OCI-LY1 (cell line): Measurements from ENCODE around the gene ODAD4.

Experiments
- H2AFZ ChIP-seq: fragments of 200-600 bp; sonication (generic), shearing (Covaris generic); 2 replicates; pipeline ENCODE4 v1.6.0; 2014; ENCODE audit warnings: antibody characterized with exemption, mild to moderate bottlenecking, low read length
- H3F3A ChIP-seq: fragments of 200-600 bp; sonication (generic), shearing (Covaris generic); 2 replicates; pipeline ENCODE4 v1.6.0; 2014; ENCODE audit warnings: mild to moderate bottlenecking, antibody characterized with exemption, low read length, moderate library complexity; ENCODE audit not compliant: insufficient read depth
- H3K27ac ChIP-seq: fragments of 200-600 bp; sonication (generic); 2 replicates; pipeline ENCODE4 v1.5.1; 2014; ENCODE audit warnings: low read length, mixed run types, mild to moderate bottlenecking, low read depth; ENCODE audit not compliant: poor library complexity, severe bottlenecking
- H3K27me3 ChIP-seq: fragments of 200-600 bp; sonication (generic); 2 replicates; pipeline ENCODE4 v1.6.0; 2014; ENCODE audit warnings: antibody characterized with exemption, mild to moderate bottlenecking, low read length, moderate library complexity; ENCODE audit not compliant: insufficient read depth
- H3K36me3 ChIP-seq: fragments of 200-600 bp; sonication (generic); 2 replicates; pipeline ENCODE4 v1.6.1; 2014; ENCODE audit warnings: mild to moderate bottlenecking, antibody characterized with exemption, low read length, moderate library complexity, mixed read lengths; ENCODE audit not compliant: insufficient read depth
- H3K4me1 ChIP-seq: fragments of 200-600 bp; sonication (generic); 2 replicates; pipeline ENCODE4 v1.5.1; 2014; ENCODE audit warnings: mild to moderate bottlenecking, low read length, moderate library complexity; ENCODE audit not compliant: insufficient read depth, severe bottlenecking
- H3K4me2 ChIP-seq: fragments of 200-600 bp; sonication (generic), shearing (Covaris generic); 2 replicates; pipeline ENCODE4 v1.6.1; 2014; ENCODE audit warnings: low read length
- H3K4me3 ChIP-seq: fragments of 200-600 bp; sonication (generic); 2 replicates; pipeline ENCODE4 v1.5.1; 2014; ENCODE audit warnings: low read length, low read depth, mild to moderate bottlenecking, mixed read lengths; ENCODE audit not compliant: poor library complexity, severe bottlenecking
- H3K79me2 ChIP-seq: fragments of 200-600 bp; shearing (Covaris generic); 2 replicates; pipeline ENCODE4 v1.6.1; 2016; ENCODE audit warnings: mixed run types, low read length, mixed read lengths; ENCODE audit not compliant: insufficient read depth
- H3K9ac ChIP-seq: fragments of 200-600 bp; sonication (generic), shearing (Covaris generic); 2 replicates; pipeline ENCODE4 v1.6.1; 2014; ENCODE audit warnings: mild to moderate bottlenecking, low read length, mixed read lengths
- H3K9me2 ChIP-seq: fragments of 200-600 bp; sonication (generic), shearing (Covaris generic); 2 replicates; pipeline ENCODE4 v1.6.1; 2014; ENCODE audit warnings: low read depth, mild to moderate bottlenecking, low read length, mixed read lengths
- H3K9me3 ChIP-seq: fragments of 200-600 bp; shearing (Covaris generic); 2 replicates; pipeline ENCODE4 v1.6.1; 2014; ENCODE audit warnings: low read length, mixed read lengths
- H4K20me1 ChIP-seq: fragments of 200-600 bp; sonication (generic), shearing (Covaris generic); 2 replicates; pipeline ENCODE4 v1.6.0; 2016; ENCODE audit warnings: mild to moderate bottlenecking, low read length; ENCODE audit not compliant: insufficient read depth
- EZH2 ChIP-seq: fragments of 200-600 bp; sonication (generic), shearing (Covaris generic); IDR thresholded peaks from 2 replicates; pipeline ENCODE4 v1.8.0; 2017; ENCODE audit warnings: borderline replicate concordance, mixed run types, mild to moderate bottlenecking, antibody characterized with exemption, low read length, moderate library complexity, mixed read lengths
- TF ChIP-seq, protein P1 (sequence below): fragments of 200-600 bp; sonication (generic), shearing (Covaris generic); IDR thresholded peaks from 2 replicates; pipeline ENCODE4 v1.5.1; 2017; ENCODE audit warnings: mild to moderate bottlenecking, antibody characterized with exemption, low read length, moderate library complexity, mixed read lengths

The ODAD4 gene

GRCh38 chr17:41956522-41956921 lies 26.1 kb downstream of the ODAD4 start:
- Histone ChIP-seq H3K36me3 (no peaks in the 10 kb centered on the region), H3F3A (no peaks in the 10 kb centered on the region), H3K79me2 (no peaks in the 10 kb centered on the region), H2AFZ (no peak overlapping the region), H3K9ac (no peak overlapping the region), H3K9me3 (no peaks in the 10 kb centered on the region), H4K20me1 (no peaks in the 10 kb centered on the region), H3K4me3 (no peak overlapping the region), H3K9me2 (no peaks in the 10 kb centered on the region), H3K27ac (no peak overlapping the region), H3K4me2 (no peak overlapping the region), H3K27me3 (no peaks in the 10 kb centered on the region), H3K4me1 (peaks cover 5% of the 10 kb centered on the region)
- TF ChIP-seq, protein P1, sequence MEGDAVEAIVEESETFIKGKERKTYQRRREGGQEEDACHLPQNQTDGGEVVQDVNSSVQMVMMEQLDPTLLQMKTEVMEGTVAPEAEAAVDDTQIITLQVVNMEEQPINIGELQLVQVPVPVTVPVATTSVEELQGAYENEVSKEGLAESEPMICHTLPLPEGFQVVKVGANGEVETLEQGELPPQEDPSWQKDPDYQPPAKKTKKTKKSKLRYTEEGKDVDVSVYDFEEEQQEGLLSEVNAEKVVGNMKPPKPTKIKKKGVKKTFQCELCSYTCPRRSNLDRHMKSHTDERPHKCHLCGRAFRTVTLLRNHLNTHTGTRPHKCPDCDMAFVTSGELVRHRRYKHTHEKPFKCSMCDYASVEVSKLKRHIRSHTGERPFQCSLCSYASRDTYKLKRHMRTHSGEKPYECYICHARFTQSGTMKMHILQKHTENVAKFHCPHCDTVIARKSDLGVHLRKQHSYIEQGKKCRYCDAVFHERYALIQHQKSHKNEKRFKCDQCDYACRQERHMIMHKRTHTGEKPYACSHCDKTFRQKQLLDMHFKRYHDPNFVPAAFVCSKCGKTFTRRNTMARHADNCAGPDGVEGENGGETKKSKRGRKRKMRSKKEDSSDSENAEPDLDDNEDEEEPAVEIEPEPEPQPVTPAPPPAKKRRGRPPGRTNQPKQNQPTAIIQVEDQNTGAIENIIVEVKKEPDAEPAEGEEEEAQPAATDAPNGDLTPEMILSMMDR: no peak
- TF ChIP-seq EZH2: no peak

DNA sequence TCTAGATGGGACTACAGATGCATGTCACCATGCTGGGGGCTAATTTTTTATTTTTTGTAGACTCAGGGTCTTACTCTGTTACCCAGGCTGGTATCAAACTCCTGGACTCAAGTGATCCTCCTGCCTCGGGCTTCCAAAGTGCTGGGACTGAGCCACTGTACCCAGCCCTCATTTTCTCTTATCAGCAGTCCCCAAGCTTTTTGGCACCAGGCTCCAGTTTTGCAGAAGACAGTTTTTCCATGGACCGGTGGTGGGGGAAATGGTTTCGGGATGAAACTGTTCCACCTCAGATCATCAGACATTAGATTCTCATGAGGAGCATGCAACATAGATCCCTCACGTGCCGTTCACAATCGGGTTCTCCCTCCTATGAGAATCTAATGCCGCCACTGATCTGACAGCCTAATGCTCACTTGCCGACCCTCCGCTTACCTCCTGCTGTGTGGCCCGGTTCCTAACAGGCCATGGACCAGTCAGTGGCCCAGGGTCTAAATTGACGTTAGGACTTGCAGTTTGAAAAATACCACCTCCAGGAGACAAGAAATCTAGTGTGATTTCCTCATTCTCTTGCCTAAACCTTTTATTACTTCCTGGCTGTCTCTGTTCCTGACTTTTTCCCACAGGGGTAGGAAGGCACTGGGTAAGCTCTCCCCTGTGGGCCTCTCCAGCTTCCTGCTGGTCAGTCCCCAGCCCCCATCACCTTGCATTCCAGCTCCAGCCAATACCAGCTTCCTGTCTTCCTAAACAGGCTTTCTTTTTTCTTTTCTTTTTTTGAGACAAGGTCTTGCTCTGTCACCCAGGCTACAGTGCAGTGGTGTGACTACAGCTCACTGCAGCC lies 26.8 kb downstream of the ODAD4 start:
- TF ChIP-seq EZH2: no peak
- TF ChIP-seq, protein P1: no peak
- no peak overlapping the region for H3K9ac ChIP-seq
- no peak overlapping the region for H2AFZ ChIP-seq
- H4K20me1 ChIP-seq: no peaks in the 10 kb centered on the region
- H3K27me3 ChIP-seq: no peaks in the 10 kb centered on the region
- no peaks in the 10 kb centered on the region for H3K9me2 ChIP-seq
- H3K4me3 ChIP-seq: no peak overlapping the region
- H3K4me1 ChIP-seq: peaks cover 5% of the 10 kb centered on the region
- no peak overlapping the region for H3K27ac ChIP-seq
- no peaks in the 10 kb centered on the region for H3K79me2 ChIP-seq
- no peaks in the 10 kb centered on the region for H3K36me3 ChIP-seq
- H3F3A ChIP-seq: no peaks in the 10 kb centered on the region
- H3K4me2 ChIP-seq: no peak overlapping the region
- H3K9me3 ChIP-seq: no peaks in the 10 kb centered on the region

DNA sequence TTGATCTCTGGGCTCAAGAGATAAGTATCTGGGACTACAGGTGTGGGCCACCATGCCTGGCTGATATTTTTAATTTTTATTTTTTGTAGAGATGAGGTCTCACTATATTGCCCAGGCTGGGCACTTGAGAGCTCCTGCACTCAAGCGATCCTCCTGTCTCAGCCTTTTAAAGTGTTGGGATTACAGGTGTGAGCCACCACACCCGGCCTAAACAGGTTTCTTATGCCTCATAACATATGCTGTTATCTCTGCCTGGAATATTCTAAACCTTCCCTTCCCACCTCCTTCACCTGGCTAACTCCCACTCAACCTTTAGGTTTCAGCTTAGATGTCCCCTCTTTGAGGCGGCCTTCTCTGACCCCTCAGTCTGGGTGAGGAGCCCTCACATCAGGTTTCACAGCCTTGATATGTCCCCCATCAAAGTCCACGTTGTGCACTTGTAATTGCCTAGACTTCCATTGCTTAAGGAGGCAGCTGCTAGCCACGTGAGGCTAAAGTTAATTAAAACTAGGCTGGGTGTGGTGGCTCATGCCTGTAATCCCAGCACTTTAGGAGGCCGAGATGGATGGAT lies 27.5 kb downstream of the ODAD4 start:
- TF ChIP-seq EZH2: no peak
- TF ChIP-seq, protein P1: no peak
- Histone ChIP-seq H3K27me3 (no peaks in the 10 kb centered on the region), H3K4me1 (peaks cover 5% of the 10 kb centered on the region), H3K9ac (no peak overlapping the region), H3K4me3 (no peak overlapping the region), H4K20me1 (no peaks in the 10 kb centered on the region), H3K4me2 (no peak overlapping the region), H3K9me2 (no peaks in the 10 kb centered on the region), H3K79me2 (no peaks in the 10 kb centered on the region), H3K27ac (no peak overlapping the region), H3K36me3 (no peaks in the 10 kb centered on the region), H2AFZ (no peak overlapping the region), H3F3A (no peaks in the 10 kb centered on the region), H3K9me3 (no peaks in the 10 kb centered on the region)
